ENCODE data around the gene EFCAB6.
A peak's percentile ranks its signal among the peaks of the same experiment; 100 is the strongest.

Gene EFCAB6

DNA sequence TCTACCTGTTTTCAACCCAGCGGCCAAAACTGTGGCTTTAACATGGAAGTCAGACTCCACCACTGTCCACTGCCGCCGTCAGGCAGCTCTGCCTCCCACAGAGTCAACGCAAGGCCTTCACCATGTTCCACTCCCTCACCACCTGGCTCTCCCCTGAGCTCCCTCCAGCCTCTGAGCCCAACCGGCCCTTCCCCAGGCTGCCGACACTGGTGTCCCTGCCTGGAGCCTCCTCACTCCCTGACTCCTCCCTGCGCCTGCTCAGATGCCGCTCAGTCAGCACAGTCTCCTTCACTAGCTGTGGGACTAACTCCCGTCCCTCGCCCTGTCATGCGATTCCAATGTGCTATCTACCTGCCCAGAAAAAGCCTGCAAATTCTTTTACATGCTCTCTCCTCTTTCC is 33.9 kb upstream of the EFCAB6 start:
- no peak for DNase-seq

GRCh38 chr22:43844560-43845545 is 32.7 kb upstream of the EFCAB6 start:
- DNase-seq, result no peak

- no peak for DNase-seq
Observed at GRCh38 chr22:43843783-43844530, 31.9 kb upstream of the EFCAB6 start.

DNA sequence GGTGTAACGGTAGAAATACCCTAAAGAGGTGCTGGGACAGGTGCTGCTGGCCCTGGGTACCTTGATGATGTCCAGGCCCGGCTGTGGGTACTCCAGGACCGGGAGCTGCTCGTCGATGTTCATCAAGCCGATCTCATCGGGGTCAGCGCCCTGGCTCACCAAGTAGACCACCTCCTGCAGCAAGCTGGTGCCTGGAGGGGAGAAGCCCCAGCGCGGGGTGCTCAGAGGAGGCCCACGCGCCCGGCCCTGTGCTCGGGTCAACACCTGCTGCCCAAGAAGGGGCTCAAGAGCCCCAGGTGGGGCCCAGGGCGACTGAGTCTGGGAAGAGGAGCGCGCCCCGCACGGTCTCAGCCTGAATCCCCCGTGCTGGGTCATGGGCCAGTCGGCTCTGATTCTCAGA is 29.6 kb upstream of the EFCAB6 start:
- no peak for DNase-seq

DNA sequence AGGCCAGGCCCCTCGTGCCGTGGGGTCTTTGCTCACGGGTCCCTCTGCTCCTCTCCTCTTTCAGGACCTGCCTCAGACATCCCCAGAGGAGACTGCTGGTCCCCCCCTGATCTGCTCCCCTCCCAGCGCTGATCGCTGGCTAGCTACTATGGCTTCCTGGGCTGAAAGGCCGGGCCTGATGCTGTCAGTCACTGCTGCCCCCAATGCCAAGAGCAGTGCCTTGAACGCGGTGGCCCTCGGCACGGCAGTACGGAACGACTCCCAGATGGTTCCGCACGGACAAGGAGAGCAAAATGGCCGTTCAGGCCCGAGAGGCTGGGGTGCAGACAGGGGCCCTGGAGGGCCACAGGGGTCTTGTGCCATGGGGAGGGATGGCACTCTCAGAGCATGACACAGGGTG is 28.7 kb upstream of the EFCAB6 start:
- no peak for DNase-seq

DNA sequence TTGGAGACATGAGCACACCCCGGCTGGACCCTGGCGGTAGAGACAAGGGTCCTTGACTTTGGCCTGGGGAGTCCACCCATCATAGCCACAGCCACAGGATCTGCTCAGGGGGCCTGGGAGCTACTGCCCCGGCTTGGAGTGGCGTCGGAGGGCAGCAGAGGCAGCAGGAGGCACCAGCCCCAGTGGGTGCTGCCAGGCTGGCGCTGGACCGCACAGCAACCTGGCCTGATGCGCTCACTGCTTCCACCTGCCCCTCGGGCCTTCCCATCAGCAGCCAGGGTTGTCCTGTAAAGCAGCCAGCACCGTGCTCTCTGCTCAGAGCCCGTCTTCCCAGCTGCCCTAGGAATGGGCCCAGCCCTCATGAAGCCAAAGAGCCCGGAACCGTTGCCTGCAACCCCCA is 28.3 kb upstream of the EFCAB6 start:
- no peak for DNase-seq

- no peak for DNase-seq
Observed at GRCh38 chr22:43839781-43840180, 27.7 kb upstream of the EFCAB6 start.

GRCh38 chr22:43838571-43839307 is 26.6 kb upstream of the EFCAB6 start:
- no peak for DNase-seq

GRCh38 chr22:43838161-43838560 is 26.1 kb upstream of the EFCAB6 start:
- DNase-seq, result no peak

DNA sequence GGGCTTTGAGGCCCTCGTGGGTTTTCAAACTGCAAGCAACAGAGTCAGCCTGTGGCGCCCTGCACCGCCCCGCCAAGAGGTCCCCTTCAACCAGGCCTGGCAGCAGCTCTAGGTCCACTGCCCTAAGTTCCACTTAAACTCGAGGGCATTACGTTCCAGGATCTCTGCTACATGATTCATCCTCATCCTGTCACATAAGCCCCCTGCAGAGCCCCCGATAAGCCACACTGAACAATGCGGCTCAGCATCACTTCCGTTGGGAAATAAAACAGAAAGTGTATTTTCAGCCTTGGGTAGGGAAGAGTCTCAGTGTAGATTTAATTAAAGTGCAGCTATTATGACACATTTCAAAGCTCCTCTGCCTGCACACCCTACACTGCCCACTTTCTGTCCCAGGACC is 25.6 kb upstream of the EFCAB6 start:
- DNase-seq, result no peak

- no peak for DNase-seq
Observed at GRCh38 chr22:43835736-43836135, 23.6 kb upstream of the EFCAB6 start.

DNA sequence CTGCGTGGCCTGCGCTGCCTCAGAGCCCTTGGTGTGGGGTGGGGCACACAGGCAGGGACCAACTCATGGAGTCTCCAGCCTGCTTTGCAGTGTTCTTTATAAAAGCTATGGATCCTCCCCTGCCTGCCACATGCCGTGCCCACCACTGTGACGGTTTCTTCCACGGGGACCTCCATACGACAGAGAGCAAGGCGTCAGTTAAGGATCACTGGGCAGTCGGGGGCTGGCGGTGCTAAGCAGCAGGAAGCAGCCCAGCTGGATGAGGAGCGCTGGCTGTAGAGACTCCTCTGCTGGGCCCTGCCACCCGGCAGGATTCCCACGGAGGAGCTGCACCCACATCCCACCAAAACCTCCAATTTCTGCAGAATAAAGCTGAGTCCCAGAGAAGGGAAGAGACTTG is 23.1 kb upstream of the EFCAB6 start:
- DNase-seq, result no peak

GRCh38 chr22:43833286-43834240 is 21.5 kb upstream of the EFCAB6 start:
- no peak for DNase-seq

GRCh38 chr22:43832393-43833265 is 20.5 kb upstream of the EFCAB6 start:
- no peak for DNase-seq

- no peak for DNase-seq
Observed at GRCh38 chr22:43831561-43832392, 19.7 kb upstream of the EFCAB6 start.

DNA sequence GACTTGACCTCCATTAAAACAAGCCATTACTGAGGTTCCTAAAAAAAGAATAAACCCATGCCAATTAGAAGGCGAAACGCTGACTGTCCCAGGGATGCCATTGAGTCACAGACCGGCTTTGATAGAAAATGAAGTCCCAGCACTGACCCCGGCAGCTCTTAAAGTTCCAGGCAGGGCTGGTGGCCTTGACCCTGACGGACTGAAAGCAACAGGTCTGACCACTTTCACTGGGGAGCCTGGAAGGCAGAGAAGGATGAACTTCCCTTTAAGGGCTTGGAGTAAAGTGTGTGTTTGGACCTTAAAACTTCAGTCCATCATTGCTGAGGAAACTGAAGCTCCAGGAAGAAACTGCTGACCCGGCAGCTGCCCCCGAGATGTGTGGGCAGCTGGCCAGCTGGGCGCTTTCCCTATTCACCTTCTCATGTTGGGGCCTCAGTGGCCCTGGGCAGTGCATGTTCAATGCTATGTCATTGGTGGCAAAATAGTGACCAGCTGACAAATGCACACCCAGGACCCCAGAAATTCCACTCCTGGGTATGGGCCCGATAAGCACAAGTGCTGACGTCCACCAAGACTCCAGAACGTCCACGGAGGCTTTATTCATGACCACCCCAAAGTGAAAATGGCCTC is 18.9 kb upstream of the EFCAB6 start:
- DNase-seq, result no peak

- DNase-seq, result peak; percentile 42
Observed at GRCh38 chr22:43829904-43830851, 18.1 kb upstream of the EFCAB6 start.

GRCh38 chr22:43828998-43829782 is 17.1 kb upstream of the EFCAB6 start:
- DNase-seq, result peak; percentile 65

Data from fibroblast of skin of right biceps (primary cell).